Measurements from ENCODE around the gene HACE1. TPM values are rescaled to one million over a fixed set of nuclear protein-coding genes. Genes with fewer than 3 reads are reported as not detected.
A peak's percentile ranks its signal among the peaks of the same experiment; 100 is the strongest.
"Not testable (repeated sequence)": the region's sequence is repeated elsewhere in the genome, so short reads cannot be mapped to it uniquely, and the experiment has no call there.

HACE1 gene
- total RNA-seq, 2 experiments from 2014 or later, result 13.5 to 16.7 TPM

- Mint-ChIP-seq H3K36me3 (ENCODE audit: low read depth) (peaks cover 30% of the 10 kb centered on the region), H3K27ac (no peak overlapping the region), H3K4me1 (ENCODE audit: low read depth) (peaks cover 28% of the 10 kb centered on the region), H3K27me3 (ENCODE audit: low read depth) (no peaks in the 10 kb centered on the region), H3K9me3 (ENCODE audit: insufficient read depth) (no peaks in the 10 kb centered on the region), H3K4me3 (no peak overlapping the region)
- DNase-seq (no peak), ATAC-seq (no peak)
- CTCF ChIA-PET, result interaction anchor here (0.7 to 1.6 kb wide), 2 partner anchors 67 to 101 kb away, joined by 3 to 4 read pairs; no protein-coding TSS in a partner anchor
- POLR2A ChIA-PET, result interaction anchor here (0.7 kb wide), 1 partner anchor 28 kb away, joined by 3 read pairs; no protein-coding TSS in a partner anchor
These were observed 74.8 kb downstream of the HACE1 start for GRCh38 chr6:104784884-104785283.

- ChIA-PET POLR2A (no interaction called here), CTCF (interaction anchor here (7.7 kb wide), 1 partner anchor 87 kb away, joined by 63 read pairs; no protein-coding TSS in a partner anchor)
- no peaks in the 10 kb centered on the region for H3K9me3 Mint-ChIP-seq (ENCODE audit: insufficient read depth)
- H3K36me3 Mint-ChIP-seq (ENCODE audit: low read depth), result peaks cover 5% of the 10 kb centered on the region
- DNase-seq, result no peak
- H3K4me3 Mint-ChIP-seq, result no peak overlapping the region
- no peaks in the 10 kb centered on the region for H3K27me3 Mint-ChIP-seq (ENCODE audit: low read depth)
- peak; percentile 73 for ATAC-seq
- H3K27ac Mint-ChIP-seq, result no peak overlapping the region
- peaks cover 6% of the 10 kb centered on the region for H3K4me1 Mint-ChIP-seq (ENCODE audit: low read depth)
These were observed 88.4 kb downstream of the HACE1 start for GRCh38 chr6:104771258-104771832.

DNA sequence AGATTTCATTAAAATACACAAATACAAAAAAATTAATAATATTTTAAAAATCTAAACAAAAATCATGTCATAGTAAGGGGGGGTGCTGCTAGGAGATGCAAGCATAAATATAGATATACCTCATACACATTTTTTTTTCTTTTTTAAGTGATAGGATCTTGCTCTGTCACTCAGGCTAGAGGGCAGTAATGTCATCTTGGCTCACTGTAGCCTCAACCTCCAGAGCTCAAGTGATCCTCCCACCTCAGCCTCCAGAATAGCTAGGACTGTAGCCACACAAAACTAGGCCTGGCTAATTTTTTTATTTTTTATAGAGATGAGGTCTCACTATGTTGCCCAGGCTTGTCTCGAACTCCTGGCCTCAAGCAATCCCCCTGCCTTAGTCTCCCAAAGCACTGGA, 90.8 kb downstream of the HACE1 start:
- H3K4me1 Mint-ChIP-seq (ENCODE audit: low read depth), result peaks cover 6% of the 10 kb centered on the region
- H3K36me3 Mint-ChIP-seq (ENCODE audit: low read depth), result peaks cover 6% of the 10 kb centered on the region
- H3K27ac Mint-ChIP-seq, result no peak overlapping the region
- no peaks in the 10 kb centered on the region for H3K27me3 Mint-ChIP-seq (ENCODE audit: low read depth)
- H3K4me3 Mint-ChIP-seq, result no peak overlapping the region
- ATAC-seq (no peak), DNase-seq (no peak)
- no peaks in the 10 kb centered on the region for H3K9me3 Mint-ChIP-seq (ENCODE audit: insufficient read depth)
- POLR2A ChIA-PET, result no interaction called here
- CTCF ChIA-PET, result interaction anchor here (7.7 kb wide), 1 partner anchor 85 kb away, joined by 63 read pairs; no protein-coding TSS in a partner anchor

DNA sequence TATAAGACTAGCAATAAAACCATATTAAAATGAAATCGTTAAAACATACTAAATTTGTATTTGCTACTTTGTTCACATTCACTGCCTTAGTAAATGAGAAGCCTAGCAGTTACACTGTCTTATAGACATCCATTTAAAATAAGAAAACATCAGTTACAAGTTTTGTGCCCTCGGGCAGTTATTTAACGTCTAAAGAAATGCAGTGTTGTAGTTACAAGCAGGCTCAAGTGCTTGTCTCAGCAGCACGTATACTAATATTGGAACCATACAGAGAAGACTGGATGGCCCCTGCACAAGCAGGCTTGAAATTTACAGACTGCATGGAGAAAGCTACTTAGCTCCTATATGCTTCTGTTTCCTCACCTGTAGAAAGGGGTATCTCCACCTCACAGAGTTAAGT, 93.1 kb downstream of the HACE1 start:
- DNase-seq (no peak), ATAC-seq (no peak)
- peaks cover 14% of the 10 kb centered on the region for H3K36me3 Mint-ChIP-seq (ENCODE audit: low read depth)
- CTCF ChIA-PET, result interaction anchor here (1.2 to 7.7 kb wide), 2 partner anchors 24 to 83 kb away, joined by 3 to 63 read pairs; no protein-coding TSS in a partner anchor
- H3K4me3 Mint-ChIP-seq, result no peak overlapping the region
- H3K27ac Mint-ChIP-seq, result no peak overlapping the region
- no peaks in the 10 kb centered on the region for H3K9me3 Mint-ChIP-seq (ENCODE audit: insufficient read depth)
- no peaks in the 10 kb centered on the region for H3K27me3 Mint-ChIP-seq (ENCODE audit: low read depth)
- POLR2A ChIA-PET, result no interaction called here
- H3K4me1 Mint-ChIP-seq (ENCODE audit: low read depth), result peaks cover 6% of the 10 kb centered on the region

DNA sequence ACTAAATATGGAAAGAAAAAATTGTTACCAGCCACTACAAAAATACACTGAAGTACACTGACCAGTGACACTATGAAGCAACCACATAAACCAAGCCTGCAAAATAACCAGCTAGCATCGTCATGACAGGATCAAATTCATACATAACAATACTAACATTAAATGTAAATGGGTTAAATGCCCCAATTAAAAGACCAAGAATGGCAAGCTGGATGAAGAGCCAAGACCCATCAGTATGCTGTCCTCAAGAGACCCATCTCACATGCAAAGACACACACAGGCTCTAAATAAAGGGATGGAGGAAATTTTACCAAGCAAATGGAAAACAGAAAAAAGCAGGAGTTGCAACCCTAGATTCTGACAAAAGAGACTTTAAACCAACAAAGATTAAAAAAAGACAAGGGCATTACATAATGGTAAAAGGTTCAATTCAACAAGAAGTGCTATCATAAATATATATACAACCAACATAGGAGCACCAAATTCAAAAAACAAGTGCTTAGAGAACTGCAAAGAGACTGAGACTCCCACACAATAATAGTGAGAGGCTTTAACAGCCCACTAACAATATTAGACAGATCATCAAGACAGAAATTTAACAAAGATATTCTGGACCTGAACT, 104.8 kb downstream of the HACE1 start:
- DNase-seq (no peak), ATAC-seq (no peak)
- no peak overlapping the region for H3K27ac Mint-ChIP-seq
- peaks cover 53% of the 10 kb centered on the region for H3K36me3 Mint-ChIP-seq (ENCODE audit: low read depth)
- peaks cover 7% of the 10 kb centered on the region for H3K4me1 Mint-ChIP-seq (ENCODE audit: low read depth)
- H3K27me3 Mint-ChIP-seq (ENCODE audit: low read depth), result no peaks in the 10 kb centered on the region
- ChIA-PET POLR2A (no interaction called here), CTCF (no interaction called here)
- no peak overlapping the region for H3K4me3 Mint-ChIP-seq
- peaks cover 24% of the 10 kb centered on the region for H3K9me3 Mint-ChIP-seq (ENCODE audit: insufficient read depth)

GRCh38 chr6:104753251-104753650, 106.5 kb downstream of the HACE1 start:
- H3K27me3 Mint-ChIP-seq (ENCODE audit: low read depth), result no peaks in the 10 kb centered on the region
- no peak overlapping the region for H3K27ac Mint-ChIP-seq
- H3K36me3 Mint-ChIP-seq (ENCODE audit: low read depth), result peaks cover 41% of the 10 kb centered on the region
- peaks cover 7% of the 10 kb centered on the region for H3K4me1 Mint-ChIP-seq (ENCODE audit: low read depth)
- no peak overlapping the region for H3K4me3 Mint-ChIP-seq
- no peak for ATAC-seq
- ChIA-PET POLR2A (no interaction called here), CTCF (no interaction called here)
- DNase-seq, result no peak
- peaks cover 24% of the 10 kb centered on the region for H3K9me3 Mint-ChIP-seq (ENCODE audit: insufficient read depth)

GRCh38 chr6:104750449-104750848, 109.3 kb downstream of the HACE1 start:
- H3K27me3 Mint-ChIP-seq (ENCODE audit: low read depth), result no peaks in the 10 kb centered on the region
- ATAC-seq, result no peak
- no peaks in the 10 kb centered on the region for H3K4me1 Mint-ChIP-seq (ENCODE audit: low read depth)
- H3K9me3 Mint-ChIP-seq (ENCODE audit: insufficient read depth), result peaks cover 13% of the 10 kb centered on the region
- no peak overlapping the region for H3K27ac Mint-ChIP-seq
- peaks cover 21% of the 10 kb centered on the region for H3K36me3 Mint-ChIP-seq (ENCODE audit: low read depth)
- ChIA-PET CTCF (interaction anchor here (1.1 kb wide), 1 partner anchor 20 kb away, joined by 4 read pairs; no protein-coding TSS in a partner anchor), POLR2A (no interaction called here)
- DNase-seq, result no peak
- H3K4me3 Mint-ChIP-seq, result no peak overlapping the region

- DNase-seq; POLR2A ChIA-PET; H3K9me3 Mint-ChIP-seq (ENCODE audit: insufficient read depth); CTCF ChIA-PET; H3K27me3 Mint-ChIP-seq (ENCODE audit: low read depth); H3K27ac Mint-ChIP-seq; ATAC-seq; H3K4me3 Mint-ChIP-seq; H3K4me1 Mint-ChIP-seq (ENCODE audit: low read depth); H3K36me3 Mint-ChIP-seq (ENCODE audit: low read depth): not testable (repeated sequence)
These were observed 120.6 kb downstream of the HACE1 start for GRCh38 chr6:104739124-104739523.

GRCh38 chr6:104737567-104737966, 122.2 kb downstream of the HACE1 start:
- H3K4me1 Mint-ChIP-seq (ENCODE audit: low read depth); H3K27me3 Mint-ChIP-seq (ENCODE audit: low read depth); H3K9me3 Mint-ChIP-seq (ENCODE audit: insufficient read depth); POLR2A ChIA-PET; H3K4me3 Mint-ChIP-seq; ATAC-seq; CTCF ChIA-PET; DNase-seq; H3K36me3 Mint-ChIP-seq (ENCODE audit: low read depth); H3K27ac Mint-ChIP-seq: not testable (repeated sequence)

DNA sequence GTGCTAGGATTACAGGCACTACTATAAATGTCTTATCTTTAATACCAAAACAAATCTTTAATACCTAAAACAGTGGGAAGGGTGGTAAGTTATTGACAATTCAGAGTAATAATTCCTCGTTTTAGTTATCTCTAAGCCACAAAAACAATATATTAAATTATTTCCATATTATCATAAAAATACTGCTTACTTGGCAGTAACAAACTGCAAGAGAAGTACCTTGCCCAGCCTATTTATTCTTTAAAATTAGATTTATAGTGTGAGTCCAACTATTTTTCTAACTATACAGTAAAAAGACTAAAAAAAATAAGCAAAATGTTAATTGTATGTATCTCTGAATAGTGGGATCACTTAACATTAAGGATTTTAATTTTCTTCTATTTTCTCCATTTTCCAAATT, 123.2 kb downstream of the HACE1 start:
- Mint-ChIP-seq H3K36me3 (ENCODE audit: low read depth) (peaks cover 3% of the 10 kb centered on the region), H3K27me3 (ENCODE audit: low read depth) (no peaks in the 10 kb centered on the region), H3K27ac (no peak overlapping the region), H3K4me3 (no peak overlapping the region), H3K9me3 (ENCODE audit: insufficient read depth) (no peaks in the 10 kb centered on the region), H3K4me1 (ENCODE audit: low read depth) (no peaks in the 10 kb centered on the region)
- CTCF ChIA-PET, result no interaction called here
- no peak for DNase-seq
- no peak for ATAC-seq
- POLR2A ChIA-PET, result no interaction called here

- no peaks in the 10 kb centered on the region for H3K27me3 Mint-ChIP-seq (ENCODE audit: low read depth)
- CTCF ChIA-PET, result no interaction called here
These were observed 129.3 kb downstream of the HACE1 start for GRCh38 chr6:104730450-104730849.

GRCh38 chr6:104729433-104729832, 130.3 kb downstream of the HACE1 start:
- ChIA-PET POLR2A (no interaction called here), CTCF (no interaction called here)
- DNase-seq, result no peak
- H3K4me1 Mint-ChIP-seq (ENCODE audit: low read depth), result no peaks in the 10 kb centered on the region
- H3K4me3 Mint-ChIP-seq, result no peak overlapping the region
- no peak overlapping the region for H3K27ac Mint-ChIP-seq
- no peaks in the 10 kb centered on the region for H3K27me3 Mint-ChIP-seq (ENCODE audit: low read depth)
- no peak for ATAC-seq
- peaks cover 2% of the 10 kb centered on the region for H3K36me3 Mint-ChIP-seq (ENCODE audit: low read depth)
- H3K9me3 Mint-ChIP-seq (ENCODE audit: insufficient read depth), result no peaks in the 10 kb centered on the region

More at GRCh38 chr6:104730450-104730849, 129.3 kb downstream of the HACE1 start:
- DNase-seq, result no peak
- no peak overlapping the region for H3K27ac Mint-ChIP-seq
- H3K4me1 Mint-ChIP-seq (ENCODE audit: low read depth), result no peaks in the 10 kb centered on the region
- no peak overlapping the region for H3K4me3 Mint-ChIP-seq
- peaks cover 2% of the 10 kb centered on the region for H3K36me3 Mint-ChIP-seq (ENCODE audit: low read depth)
- H3K9me3 Mint-ChIP-seq (ENCODE audit: insufficient read depth), result no peaks in the 10 kb centered on the region
- POLR2A ChIA-PET, result no interaction called here
- no peak for ATAC-seq
